ENCODE data around the gene SMYD3. TPM values are rescaled to one million over a fixed set of nuclear protein-coding genes. Genes with fewer than 3 reads are reported as not detected.

SMYD3 gene
- total and polyA plus RNA-seq, 2 of the 13 experiments (the other 11 are each of a cell fraction or from before 2014, with no cell fraction given) = 27.7 to 35.8 TPM

GRCh38 chr1:246008363-246008831 lies 498.7 kb downstream of the SMYD3 start:
- DNase-seq (ENCODE audit: low spot score) (no peak), ATAC-seq (no peak), FAIRE-seq (no peak)
- Histone ChIP-seq H3K36me3 (replicated peaks in 1 of 2; ENCODE audit: control insufficient read depth in 1 of 2, insufficient read depth in 2 of 2, low read length in 2 of 2) (no peaks in the 10 kb centered on the region), H3K9ac (ENCODE audit: insufficient read depth, low read depth, low read length) (no peak overlapping the region), H3K27ac (ENCODE audit: extremely low read length, insufficient read depth, low read length) (no peak overlapping the region), H3K9me3 (ENCODE audit: low read length) (no peaks in the 10 kb centered on the region), H3K27me3 (ENCODE audit: control insufficient read depth in 1 of 2, insufficient read depth in 2 of 2, low read length in 2 of 2) (no peaks in the 10 kb centered on the region), H3K4me2 (ENCODE audit: low read depth, low read length) (no peak overlapping the region), H4K20me1 (ENCODE audit: insufficient read depth, low read length) (no peaks in the 10 kb centered on the region; the same call in 1 of the 2 replicates), H3K4me1 (ENCODE audit: insufficient read depth, low read length) (no peaks in the 10 kb centered on the region), H2AFZ (ENCODE audit: low read length) (no peak overlapping the region), H3K79me2 (ENCODE audit: insufficient read depth, low read length) (no peaks in the 10 kb centered on the region), H3K4me3 (replicated peaks in 1 of 3; ENCODE audit: insufficient read depth in 1 of 3, low read depth in 2 of 3, low read length in 3 of 3) (no peak overlapping the region)
- POLR2A ChIA-PET = no interaction called here
- in situ Hi-C loops (cut with HindIII; ENCODE audit: extremely low pct_ligation_motif_present, low pct_unique_long_range_greater_than_20kb) (loop anchor here (10.0 kb wide), 2 partner anchors 494 to 934 kb away; no protein-coding TSS in a partner anchor), intact Hi-C loops (cut with micrococcal nuclease; ENCODE audit: unreplicated experiment) (no loop called here)
- CTCF ChIA-PET (ENCODE audit: low intra/inter-chr PET ratio, low total read pairs) = no interaction called here
- TF ChIP-seq ZNF570 (CRISPR knock-in tag; IDR thresholded peaks at IDR 0.05; ENCODE audit: borderline replicate concordance) = no peak
- TF ChIP-seq ZC3H4 (CRISPR knock-in tag; IDR thresholded peaks at IDR 0.05; ENCODE audit: borderline replicate concordance) = no peak
- no peak for TF ChIP-seq MXD4 (CRISPR knock-in tag; IDR thresholded peaks at IDR 0.05)
- no peak for TF ChIP-seq PAX8 (CRISPR knock-in tag; IDR thresholded peaks at IDR 0.05; ENCODE audit: borderline replicate concordance)
- TF ChIP-seq TCF12 (IDR thresholded peaks at IDR 0.05) = no peak
- TF ChIP-seq TCF12 (CRISPR knock-in tag; IDR thresholded peaks at IDR 0.05) = no peak
- no peak for TF ChIP-seq ZNF556 (CRISPR knock-in tag; IDR thresholded peaks at IDR 0.05; ENCODE audit: borderline replicate concordance)
- no peak for TF ChIP-seq HOXA5 (CRISPR knock-in tag; IDR thresholded peaks at IDR 0.05)
- TF ChIP-seq ZNF446 (CRISPR knock-in tag; IDR thresholded peaks at IDR 0.05) = no peak
- TF ChIP-seq ADNP (CRISPR knock-in tag; IDR thresholded peaks at IDR 0.05) = no peak
- TF ChIP-seq, protein P1, sequence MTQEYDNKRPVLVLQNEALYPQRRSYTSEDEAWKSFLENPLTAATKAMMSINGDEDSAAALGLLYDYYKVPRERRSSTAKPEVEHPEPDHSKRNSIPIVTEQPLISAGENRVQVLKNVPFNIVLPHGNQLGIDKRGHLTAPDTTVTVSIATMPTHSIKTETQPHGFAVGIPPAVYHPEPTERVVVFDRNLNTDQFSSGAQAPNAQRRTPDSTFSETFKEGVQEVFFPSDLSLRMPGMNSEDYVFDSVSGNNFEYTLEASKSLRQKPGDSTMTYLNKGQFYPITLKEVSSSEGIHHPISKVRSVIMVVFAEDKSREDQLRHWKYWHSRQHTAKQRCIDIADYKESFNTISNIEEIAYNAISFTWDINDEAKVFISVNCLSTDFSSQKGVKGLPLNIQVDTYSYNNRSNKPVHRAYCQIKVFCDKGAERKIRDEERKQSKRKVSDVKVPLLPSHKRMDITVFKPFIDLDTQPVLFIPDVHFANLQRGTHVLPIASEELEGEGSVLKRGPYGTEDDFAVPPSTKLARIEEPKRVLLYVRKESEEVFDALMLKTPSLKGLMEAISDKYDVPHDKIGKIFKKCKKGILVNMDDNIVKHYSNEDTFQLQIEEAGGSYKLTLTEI (CRISPR knock-in tag; conservative IDR thresholded peaks at IDR 0.05) = no peak
- no peak for TF ChIP-seq BCL6 (CRISPR knock-in tag; IDR thresholded peaks at IDR 0.05)
- TF ChIP-seq BRCA1 (CRISPR knock-in tag; IDR thresholded peaks at IDR 0.05) = no peak
- TF ChIP-seq ZNF839 (CRISPR knock-in tag; IDR thresholded peaks at IDR 0.05; ENCODE audit: borderline replicate concordance) = no peak
- TF ChIP-seq NR0B2 (CRISPR knock-in tag; IDR thresholded peaks at IDR 0.05) = no peak
- no peak for TF ChIP-seq MTA1 (CRISPR knock-in tag; IDR thresholded peaks at IDR 0.05; ENCODE audit: borderline replicate concordance)
- TF ChIP-seq HHEX (CRISPR knock-in tag; IDR thresholded peaks at IDR 0.05) = no peak
- TF ChIP-seq ZMYM4 (CRISPR knock-in tag; IDR thresholded peaks at IDR 0.05) = no peak
- TF ChIP-seq SP5 (CRISPR knock-in tag; IDR thresholded peaks at IDR 0.05; ENCODE audit: borderline replicate concordance, low read depth) = no peak
- WGBS (ENCODE audit: low lambda C conversion rate) = 83% methylated on average over 10 of the region's 10 CpGs
- no TSS peak for BruUV-seq (replicated peaks)
